Stimulated activated CD4-positive, alpha-beta T cell treated with anti-CD3 and anti-CD28 coated beads, Interleukin-1b, Interleukin-23, amount 100 ng/mL, for 24 hours (primary cell): Measurements from ENCODE around the gene CAPZA2.
"Not testable (repeated sequence)": the region's sequence is repeated elsewhere in the genome, so short reads cannot be mapped to it uniquely, and the experiment has no call there.

ENCODE experiments used
- DNase-seq, 4 experiments: peaks; one replicate each; pipeline ENCODE4 v3.0.0-alpha.2; 2020; ENCODE audit warnings: low read depth in 4 of 4, low spot score in 1 of 4

The CAPZA2 gene

DNA sequence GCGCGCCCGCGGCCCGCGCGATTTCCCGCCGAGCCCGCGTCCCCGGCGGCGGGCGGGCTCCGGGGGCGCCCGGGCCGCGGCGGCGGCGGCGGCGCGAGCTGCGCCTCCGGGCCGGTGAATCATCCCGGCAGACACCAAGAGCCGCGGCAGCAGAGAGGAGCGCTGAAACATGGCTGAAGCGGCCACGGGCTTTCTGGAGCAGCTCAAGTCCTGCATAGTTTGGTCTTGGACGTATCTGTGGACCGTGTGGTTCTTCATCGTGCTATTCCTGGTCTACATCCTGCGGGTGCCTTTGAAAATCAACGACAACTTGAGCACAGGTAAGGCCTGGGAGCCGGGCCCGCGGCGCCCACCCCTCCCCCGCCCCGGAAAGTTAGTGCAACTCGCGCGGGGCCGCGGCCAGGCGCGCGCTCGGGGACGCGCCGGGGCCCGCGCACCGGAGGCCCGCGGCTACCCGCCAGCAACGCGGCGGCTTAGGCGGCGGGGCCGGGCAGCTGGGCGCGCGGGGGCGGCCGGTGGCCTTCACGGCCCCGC, 91.1 kb downstream of the CAPZA2 start, which contains the start of gene ST7:
Gene ST7, plus strand, starts transcription at position 130 of the 534 bp plus-strand sequence. Its CDS starts 40 bp downstream, at position 170.
- DNase-seq, result peak; percentile 35 to 52 (median 42)

- peak in 2 of 4 experiments; percentile 4 to 13 for DNase-seq
These were observed 91.8 kb downstream of the CAPZA2 start for GRCh38 chr7:116953906-116954838.

DNA sequence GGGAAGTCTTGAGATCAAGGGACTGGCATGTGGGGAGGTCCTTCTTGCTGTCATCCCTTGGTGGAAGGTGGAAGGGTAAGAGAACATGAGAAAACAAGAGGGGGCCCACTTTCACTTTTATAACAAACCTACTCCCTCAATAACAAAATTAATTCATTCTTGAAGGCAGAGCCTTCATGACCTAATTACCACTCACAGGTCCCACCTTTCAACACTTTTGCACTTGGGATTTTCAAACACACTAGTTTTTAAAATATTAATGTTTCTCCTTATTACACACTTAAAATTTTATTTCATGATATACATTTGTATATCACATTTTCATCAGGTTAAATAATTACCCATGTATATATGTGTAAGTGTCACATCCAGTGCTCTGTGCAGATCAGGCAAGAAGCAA, 93.0 kb downstream of the CAPZA2 start:
- no peak for DNase-seq

- no peak for DNase-seq
These were observed 93.6 kb downstream of the CAPZA2 start for GRCh38 chr7:116955801-116956476.

DNA sequence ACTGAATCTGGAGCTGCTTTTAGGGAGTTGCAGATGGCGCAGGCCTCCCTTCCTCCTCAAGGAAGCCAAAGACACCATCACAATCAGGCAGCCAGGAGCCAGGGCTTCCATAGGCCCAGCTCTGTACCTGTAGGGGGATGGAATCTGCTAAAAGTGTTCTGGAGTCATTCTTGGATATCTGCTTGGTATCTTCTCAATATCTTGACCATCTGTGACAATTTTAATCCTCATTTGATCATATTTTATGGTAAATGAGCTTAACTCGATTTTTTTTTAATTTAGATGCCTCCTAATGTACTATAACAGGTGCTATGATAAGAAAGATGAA, 94.1 kb downstream of the CAPZA2 start:
- DNase-seq, result no peak

- no peak for DNase-seq
These were observed 95.5 kb downstream of the CAPZA2 start for GRCh38 chr7:116957874-116958273.

- DNase-seq, result not testable (repeated sequence)
These were observed 99.7 kb downstream of the CAPZA2 start for GRCh38 chr7:116961966-116962673.

DNA sequence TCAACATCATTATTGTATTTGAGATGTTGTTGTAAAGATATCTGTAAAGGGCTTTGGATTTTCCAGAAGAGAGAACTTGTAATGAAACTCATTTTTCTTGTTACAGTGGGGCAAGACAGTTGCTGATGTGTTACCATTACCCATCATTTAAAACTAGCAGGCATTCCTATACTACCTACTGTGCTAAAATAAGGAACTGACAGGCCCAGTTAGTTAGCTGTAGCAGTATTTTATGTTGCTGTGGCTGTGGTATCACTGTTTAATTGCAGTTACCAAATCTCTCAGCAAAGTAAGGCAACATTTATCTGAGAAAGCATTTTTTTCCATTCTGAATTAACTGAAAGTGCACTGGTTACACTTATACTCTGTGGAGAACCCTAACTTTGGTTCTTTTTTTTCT, 100.8 kb downstream of the CAPZA2 start:
- DNase-seq, result no peak

GRCh38 chr7:116966601-116967000, 104.2 kb downstream of the CAPZA2 start:
- no peak for DNase-seq

DNA sequence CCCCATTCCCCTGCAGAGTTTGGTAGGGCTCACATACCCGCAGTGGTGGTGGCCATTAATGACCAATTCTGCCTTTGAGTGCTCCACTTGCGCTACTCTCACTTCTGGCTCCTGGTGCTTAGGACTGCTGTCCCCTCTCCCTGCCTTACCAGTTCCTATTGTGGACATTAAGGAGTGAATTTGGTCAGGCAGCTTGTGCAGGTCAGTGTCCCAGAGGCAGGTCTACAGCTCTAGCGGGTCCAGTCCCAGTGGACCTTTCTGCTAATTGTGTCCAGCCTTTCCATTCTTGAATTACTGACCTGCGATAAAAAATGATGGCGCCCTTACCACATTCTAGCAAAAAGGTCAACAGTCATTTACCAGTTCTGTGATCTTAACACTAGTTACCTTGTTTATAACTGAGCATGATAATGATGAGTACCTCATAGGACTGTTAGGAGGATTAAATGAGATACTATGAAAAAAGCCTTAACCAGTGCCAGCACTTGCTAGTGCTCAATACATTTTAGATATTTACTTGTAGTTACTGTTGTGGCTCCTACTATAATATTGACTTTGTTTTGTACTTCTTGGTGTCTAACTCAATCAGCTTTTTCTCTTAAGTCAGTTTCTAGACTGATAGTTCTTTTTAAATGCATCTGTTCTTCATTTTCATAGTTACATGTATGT, 105.0 kb downstream of the CAPZA2 start:
- no peak for DNase-seq

DNA sequence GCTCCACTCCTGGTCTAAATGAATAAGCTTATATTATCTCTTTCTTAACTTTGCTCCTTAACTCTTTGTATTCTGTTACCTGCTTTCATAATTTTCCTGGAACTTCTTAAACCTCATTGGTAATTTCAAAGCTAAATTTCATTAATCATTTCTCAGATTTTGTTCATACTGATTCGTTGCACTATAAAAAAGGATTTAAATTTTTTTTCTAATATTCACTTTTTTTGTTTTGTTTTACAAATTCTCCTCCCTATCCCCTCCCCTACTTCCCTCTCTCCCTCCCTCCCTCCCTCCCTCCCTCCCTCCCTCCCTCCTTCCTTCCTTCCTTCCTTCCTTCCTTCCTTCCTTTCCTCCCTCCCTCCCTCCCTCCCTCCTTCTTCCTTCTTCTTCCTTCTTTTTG, 105.6 kb downstream of the CAPZA2 start:
- no peak for DNase-seq

DNA sequence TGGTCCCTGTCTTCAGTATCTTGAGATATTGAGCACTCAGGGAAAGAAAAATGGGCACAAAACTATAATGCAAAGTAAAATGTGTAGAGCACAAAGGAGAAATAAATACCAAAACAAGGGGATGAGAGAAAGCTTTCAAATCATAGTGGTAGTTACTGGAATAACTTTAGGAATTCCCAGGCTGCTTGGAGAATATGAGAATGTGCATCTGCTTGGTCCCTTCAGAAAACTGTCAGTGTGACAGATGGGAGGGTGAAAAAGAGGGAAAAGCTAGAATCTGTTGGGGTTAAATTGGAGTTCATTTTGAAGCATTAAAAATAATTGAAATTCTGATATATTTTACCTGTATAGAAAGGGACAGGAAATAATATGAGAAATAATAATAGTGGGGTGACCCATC, 106.2 kb downstream of the CAPZA2 start:
- no peak for DNase-seq

- DNase-seq, result no peak
These were observed 107.0 kb downstream of the CAPZA2 start for GRCh38 chr7:116969371-116969902.

GRCh38 chr7:116970238-116970910, 108.0 kb downstream of the CAPZA2 start:
- no peak for DNase-seq

GRCh38 chr7:116971153-116971552, 108.8 kb downstream of the CAPZA2 start:
- not testable (repeated sequence) for DNase-seq
